GM12872 (cell line): ENCODE data around the gene MOB3A.

Experiments used
- TF ChIP-seq, protein P1 (sequence below): IDR thresholded peaks from 3 replicates; pipeline ENCODE4 v1.5.1; 2011; ENCODE audit warnings: low read depth, mild to moderate bottlenecking, low read length, moderate library complexity; ENCODE audit not compliant: insufficient read depth

MOB3A gene

GRCh38 chr19:2127758-2128157 lies 31.6 kb upstream of the MOB3A start:
- TF ChIP-seq, protein P1, sequence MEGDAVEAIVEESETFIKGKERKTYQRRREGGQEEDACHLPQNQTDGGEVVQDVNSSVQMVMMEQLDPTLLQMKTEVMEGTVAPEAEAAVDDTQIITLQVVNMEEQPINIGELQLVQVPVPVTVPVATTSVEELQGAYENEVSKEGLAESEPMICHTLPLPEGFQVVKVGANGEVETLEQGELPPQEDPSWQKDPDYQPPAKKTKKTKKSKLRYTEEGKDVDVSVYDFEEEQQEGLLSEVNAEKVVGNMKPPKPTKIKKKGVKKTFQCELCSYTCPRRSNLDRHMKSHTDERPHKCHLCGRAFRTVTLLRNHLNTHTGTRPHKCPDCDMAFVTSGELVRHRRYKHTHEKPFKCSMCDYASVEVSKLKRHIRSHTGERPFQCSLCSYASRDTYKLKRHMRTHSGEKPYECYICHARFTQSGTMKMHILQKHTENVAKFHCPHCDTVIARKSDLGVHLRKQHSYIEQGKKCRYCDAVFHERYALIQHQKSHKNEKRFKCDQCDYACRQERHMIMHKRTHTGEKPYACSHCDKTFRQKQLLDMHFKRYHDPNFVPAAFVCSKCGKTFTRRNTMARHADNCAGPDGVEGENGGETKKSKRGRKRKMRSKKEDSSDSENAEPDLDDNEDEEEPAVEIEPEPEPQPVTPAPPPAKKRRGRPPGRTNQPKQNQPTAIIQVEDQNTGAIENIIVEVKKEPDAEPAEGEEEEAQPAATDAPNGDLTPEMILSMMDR: no peak

DNA sequence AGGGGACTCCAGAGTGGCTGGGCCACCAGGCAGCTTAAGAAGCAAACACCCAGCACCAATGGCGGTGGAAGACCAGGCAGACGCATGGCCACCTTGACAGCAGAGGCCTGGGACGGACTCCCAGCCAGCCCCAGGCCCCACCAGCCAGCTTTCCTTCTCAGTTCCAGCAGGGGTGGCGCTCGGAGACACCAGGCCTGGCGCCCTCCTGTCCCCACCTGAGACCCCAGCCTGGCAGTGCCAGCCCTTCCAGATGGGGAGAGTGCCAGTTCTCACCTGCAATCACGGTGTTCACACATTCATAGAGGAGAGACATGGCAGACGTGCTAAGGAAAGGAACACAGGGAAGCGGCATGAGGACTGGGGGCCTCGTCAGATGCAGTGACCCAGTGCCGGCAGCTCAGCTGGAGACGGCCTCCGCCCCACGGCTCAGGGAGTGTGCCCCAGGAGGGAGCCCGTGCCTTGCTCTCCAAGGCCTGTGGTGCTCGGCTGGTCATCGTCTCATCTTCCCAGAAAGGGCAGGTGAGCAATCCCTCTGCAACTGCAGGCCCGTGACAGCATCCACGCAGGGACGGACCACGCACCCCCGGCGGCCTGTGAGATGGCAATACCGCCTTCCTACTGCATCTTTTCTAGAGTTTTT lies 30.9 kb upstream of the MOB3A start:
- TF ChIP-seq, protein P1: no peak

DNA sequence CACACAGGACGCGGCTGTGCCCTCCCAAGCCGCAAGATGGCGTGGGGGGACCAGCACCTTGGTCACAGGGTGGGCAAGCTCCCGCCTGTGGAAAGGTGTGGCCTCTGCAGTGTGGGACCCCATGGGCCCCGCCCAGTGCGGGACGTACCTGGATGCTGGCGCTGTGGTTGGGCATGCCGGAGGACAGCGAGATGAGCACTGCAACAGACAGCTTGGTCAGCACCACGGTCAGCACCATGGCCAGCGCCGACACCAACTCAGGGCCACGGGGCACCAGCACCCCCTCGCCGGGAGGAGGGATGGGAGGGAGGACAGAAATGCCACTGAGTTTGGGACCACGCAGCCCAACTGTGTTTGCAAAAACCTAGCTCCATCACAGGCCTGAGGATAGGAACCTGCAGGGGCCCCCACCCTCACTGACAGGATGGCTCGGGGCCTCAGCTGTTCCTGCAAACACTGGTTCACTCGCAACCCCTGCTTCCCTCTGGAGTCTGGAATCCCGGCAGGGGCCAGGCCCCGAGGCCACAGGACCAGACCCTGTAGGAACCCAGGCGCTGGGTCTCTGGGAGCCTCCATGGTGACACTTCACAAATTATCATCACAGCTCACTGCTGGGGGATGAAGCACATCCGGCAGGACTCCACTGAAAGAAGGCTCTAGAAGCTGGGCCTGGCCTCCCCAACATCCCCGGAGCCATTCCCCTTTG lies 27.7 kb upstream of the MOB3A start:
- TF ChIP-seq, protein P1: no peak

- TF ChIP-seq, protein P1: 0 out of 3 replicates have a peak, but pooled peaks have one; percentile 1
Measured at GRCh38 chr19:2122982-2123381, 26.9 kb upstream of the MOB3A start.

- TF ChIP-seq, protein P1: no peak
Measured at GRCh38 chr19:2122251-2122650, 26.1 kb upstream of the MOB3A start.

- TF ChIP-seq, protein P1: no peak
Measured at GRCh38 chr19:2121416-2122051, 25.4 kb upstream of the MOB3A start.

GRCh38 chr19:2120821-2121220 lies 24.7 kb upstream of the MOB3A start:
- TF ChIP-seq, protein P1: no peak
